ENCODE data around the gene TRPM5. TPM values are rescaled to one million over a fixed set of nuclear protein-coding genes. Genes with fewer than 3 reads are reported as not detected.
A peak's percentile ranks its signal among the peaks of the same experiment; 100 is the strongest.

The TRPM5 gene
- total and polyA plus RNA-seq, 7 donors, result not detected

DNA sequence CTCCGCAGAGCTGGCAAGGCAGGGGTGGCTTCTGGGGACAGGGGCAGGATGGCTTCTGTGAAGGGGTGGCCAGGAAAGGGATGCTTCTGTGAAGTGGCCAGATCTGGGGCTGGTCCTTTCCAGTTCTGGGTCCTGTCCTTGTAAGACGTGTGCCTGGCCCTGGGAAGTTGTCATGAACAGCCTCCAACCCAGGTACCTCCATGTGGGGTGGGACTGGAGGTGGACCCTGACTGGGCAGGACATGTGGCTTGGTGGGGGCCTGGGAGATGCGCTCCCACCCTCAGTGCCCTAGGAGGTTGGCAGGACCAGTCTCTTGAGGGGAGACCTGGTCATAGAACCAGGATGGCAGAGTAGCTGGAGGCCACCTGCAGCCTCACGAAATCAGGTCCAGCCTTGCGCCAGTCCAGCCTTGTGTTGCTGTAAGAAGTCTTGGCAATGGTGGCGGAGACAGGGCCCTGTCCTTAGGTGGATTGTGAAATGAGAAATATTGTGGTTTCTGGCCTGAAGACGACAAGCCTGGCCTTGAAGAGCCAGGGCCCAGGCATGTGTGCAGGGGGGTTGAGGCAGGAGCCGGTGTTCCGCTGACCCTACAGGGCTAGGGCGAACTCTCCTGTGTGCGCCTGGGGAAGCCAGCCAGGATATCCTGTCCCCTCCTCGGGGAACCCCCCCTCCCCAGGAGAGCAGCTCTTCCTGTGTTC is 3.1 kb upstream of the TRPM5 start:
- TF ChIP-seq, protein P1, sequence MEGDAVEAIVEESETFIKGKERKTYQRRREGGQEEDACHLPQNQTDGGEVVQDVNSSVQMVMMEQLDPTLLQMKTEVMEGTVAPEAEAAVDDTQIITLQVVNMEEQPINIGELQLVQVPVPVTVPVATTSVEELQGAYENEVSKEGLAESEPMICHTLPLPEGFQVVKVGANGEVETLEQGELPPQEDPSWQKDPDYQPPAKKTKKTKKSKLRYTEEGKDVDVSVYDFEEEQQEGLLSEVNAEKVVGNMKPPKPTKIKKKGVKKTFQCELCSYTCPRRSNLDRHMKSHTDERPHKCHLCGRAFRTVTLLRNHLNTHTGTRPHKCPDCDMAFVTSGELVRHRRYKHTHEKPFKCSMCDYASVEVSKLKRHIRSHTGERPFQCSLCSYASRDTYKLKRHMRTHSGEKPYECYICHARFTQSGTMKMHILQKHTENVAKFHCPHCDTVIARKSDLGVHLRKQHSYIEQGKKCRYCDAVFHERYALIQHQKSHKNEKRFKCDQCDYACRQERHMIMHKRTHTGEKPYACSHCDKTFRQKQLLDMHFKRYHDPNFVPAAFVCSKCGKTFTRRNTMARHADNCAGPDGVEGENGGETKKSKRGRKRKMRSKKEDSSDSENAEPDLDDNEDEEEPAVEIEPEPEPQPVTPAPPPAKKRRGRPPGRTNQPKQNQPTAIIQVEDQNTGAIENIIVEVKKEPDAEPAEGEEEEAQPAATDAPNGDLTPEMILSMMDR (IDR thresholded peaks at IDR 0.05), result no peak
- ATAC-seq (no peak), DNase-seq (peak in 1 of 2 donors; percentile 35)
- H3K27ac ChIP-seq, result no peak overlapping the region
- H3K36me3 ChIP-seq (ENCODE audit: insufficient read depth in 1 of 2, low read depth in 1 of 2), result no peaks in the 10 kb centered on the region
- H3K27me3 ChIP-seq (ENCODE audit: insufficient read depth in 3 of 3, low read length in 2 of 3), result peaks cover 0 to 84% (median 25%) of the 10 kb centered on the region in 3 donors
- no peaks in the 10 kb centered on the region for H3K4me1 ChIP-seq
- no peak overlapping the region for H3K4me3 ChIP-seq
- intact Hi-C loops (cut with DNase I), result no loop called here
- no peaks in the 10 kb centered on the region for H3K9me3 ChIP-seq
- WGBS, 3 donors, result 69 to 76% (median 71%) methylated on average over 12 of the region's 12 CpGs

DNA sequence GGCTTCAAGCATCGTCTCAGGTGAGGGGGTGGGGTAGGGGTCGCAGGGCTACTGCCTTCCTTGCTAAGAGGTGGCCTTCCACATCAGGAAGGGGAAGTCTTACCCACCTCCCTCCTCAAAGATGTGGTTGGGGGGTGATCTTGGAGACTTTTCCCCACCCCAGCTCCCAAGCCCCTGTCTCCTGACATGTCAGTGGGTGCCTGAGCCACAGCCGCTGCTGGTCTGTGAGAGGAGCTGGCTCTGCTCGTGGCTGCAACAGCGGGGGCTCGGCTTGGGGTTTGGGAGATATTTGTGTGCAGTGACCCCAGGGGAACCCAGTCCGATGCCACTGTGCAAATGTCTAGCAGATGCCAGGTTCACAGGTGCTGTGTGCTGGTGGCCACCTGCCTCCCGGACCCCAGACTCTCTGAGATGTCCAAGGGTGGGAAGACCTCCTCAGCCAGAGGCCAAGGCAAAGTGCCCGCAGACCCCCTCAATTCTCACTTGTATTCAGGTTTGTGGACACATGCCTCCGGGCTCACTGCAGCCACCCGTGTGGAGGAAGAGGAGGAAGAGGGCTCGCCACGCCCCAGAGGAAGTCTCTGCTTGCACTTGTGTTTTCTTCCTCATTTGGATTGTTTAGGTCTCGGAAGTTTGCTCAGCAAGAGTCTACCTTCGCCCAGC is 2.4 kb upstream of the TRPM5 start:
- Histone ChIP-seq H3K27ac (no peak overlapping the region), H3K4me1 (no peaks in the 10 kb centered on the region)

DNA sequence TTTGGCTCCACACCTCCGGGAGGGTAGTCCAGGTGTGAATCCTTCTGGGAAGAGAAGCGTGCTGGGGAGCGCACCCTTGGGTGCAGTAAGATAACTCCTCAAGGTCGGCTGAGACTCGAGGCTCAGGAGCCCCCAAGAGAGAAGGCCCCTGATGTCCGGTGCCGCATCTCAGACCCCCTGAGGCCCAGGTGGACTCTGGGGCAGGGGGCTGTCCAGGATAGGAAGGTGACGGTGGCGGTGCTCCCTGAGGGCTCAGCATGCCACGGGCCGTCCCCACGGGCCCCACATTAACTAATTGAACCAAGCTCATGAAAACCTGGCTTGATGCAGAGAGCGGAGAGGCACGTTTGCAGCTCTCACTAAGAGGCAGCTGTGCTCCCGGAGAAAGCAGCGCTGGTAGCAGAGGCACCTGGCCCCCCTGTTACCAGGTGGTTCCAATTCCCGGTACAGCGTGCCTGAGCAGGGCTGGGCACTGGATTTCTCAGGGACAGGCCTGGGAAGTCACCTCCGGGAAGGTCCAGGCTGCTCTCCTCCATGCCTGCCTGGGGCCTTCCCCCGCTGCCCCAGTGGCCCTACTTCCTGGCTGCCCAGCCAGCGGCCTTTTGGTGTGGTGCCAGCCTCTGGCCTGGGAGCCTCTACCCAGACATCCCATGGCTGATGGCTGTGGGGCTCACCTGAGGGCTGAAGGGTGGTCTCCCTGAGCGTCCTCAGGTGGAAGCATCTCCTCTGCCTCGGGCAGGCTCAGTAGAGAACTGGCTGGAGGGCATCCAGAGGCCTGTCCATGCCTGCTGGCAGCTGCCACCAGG is 1.6 kb upstream of the TRPM5 start:
- H3K4me3 ChIP-seq, result peak overlapping the region; percentile 38
- H3K4me1 ChIP-seq, result no peaks in the 10 kb centered on the region
- WGBS, 3 donors, result 55 to 62% (median 60%) methylated on average over 22 to 23 of the region's 23 CpGs
- no peaks in the 10 kb centered on the region for H3K9me3 ChIP-seq
- TF ChIP-seq, protein P1 (IDR thresholded peaks at IDR 0.05), result no peak
- intact Hi-C loops (cut with DNase I), result no loop called here
- peak in 1 of 4 donors; percentile 21 for ATAC-seq
- peaks cover 0 to 72% (median 23%) of the 10 kb centered on the region in 3 donors for H3K27me3 ChIP-seq (ENCODE audit: insufficient read depth in 3 of 3, low read length in 2 of 3)
- peak in 1 of 2 donors; percentile 36 for DNase-seq
- H3K36me3 ChIP-seq (ENCODE audit: insufficient read depth in 1 of 2, low read depth in 1 of 2), result no peaks in the 10 kb centered on the region
- H3K27ac ChIP-seq, result no peak overlapping the region

More for the DNA sequence above, 2.4 kb upstream of the TRPM5 start:
- intact Hi-C loops (cut with DNase I), result no loop called here
- no peaks in the 10 kb centered on the region for H3K36me3 ChIP-seq (ENCODE audit: insufficient read depth in 1 of 2, low read depth in 1 of 2)
- H3K9me3 ChIP-seq, result no peaks in the 10 kb centered on the region
- TF ChIP-seq, protein P1 (IDR thresholded peaks at IDR 0.05), result no peak
- peak in 1 of 2 donors; percentile 56 for DNase-seq
- no peak for ATAC-seq
- peaks cover 0 to 78% (median 25%) of the 10 kb centered on the region in 3 donors for H3K27me3 ChIP-seq (ENCODE audit: insufficient read depth in 3 of 3, low read length in 2 of 3)
- WGBS, 3 donors, result 75 to 80% (median 76%) methylated on average over 14 to 15 of the region's 15 CpGs
- no peak overlapping the region for H3K4me3 ChIP-seq

DNA sequence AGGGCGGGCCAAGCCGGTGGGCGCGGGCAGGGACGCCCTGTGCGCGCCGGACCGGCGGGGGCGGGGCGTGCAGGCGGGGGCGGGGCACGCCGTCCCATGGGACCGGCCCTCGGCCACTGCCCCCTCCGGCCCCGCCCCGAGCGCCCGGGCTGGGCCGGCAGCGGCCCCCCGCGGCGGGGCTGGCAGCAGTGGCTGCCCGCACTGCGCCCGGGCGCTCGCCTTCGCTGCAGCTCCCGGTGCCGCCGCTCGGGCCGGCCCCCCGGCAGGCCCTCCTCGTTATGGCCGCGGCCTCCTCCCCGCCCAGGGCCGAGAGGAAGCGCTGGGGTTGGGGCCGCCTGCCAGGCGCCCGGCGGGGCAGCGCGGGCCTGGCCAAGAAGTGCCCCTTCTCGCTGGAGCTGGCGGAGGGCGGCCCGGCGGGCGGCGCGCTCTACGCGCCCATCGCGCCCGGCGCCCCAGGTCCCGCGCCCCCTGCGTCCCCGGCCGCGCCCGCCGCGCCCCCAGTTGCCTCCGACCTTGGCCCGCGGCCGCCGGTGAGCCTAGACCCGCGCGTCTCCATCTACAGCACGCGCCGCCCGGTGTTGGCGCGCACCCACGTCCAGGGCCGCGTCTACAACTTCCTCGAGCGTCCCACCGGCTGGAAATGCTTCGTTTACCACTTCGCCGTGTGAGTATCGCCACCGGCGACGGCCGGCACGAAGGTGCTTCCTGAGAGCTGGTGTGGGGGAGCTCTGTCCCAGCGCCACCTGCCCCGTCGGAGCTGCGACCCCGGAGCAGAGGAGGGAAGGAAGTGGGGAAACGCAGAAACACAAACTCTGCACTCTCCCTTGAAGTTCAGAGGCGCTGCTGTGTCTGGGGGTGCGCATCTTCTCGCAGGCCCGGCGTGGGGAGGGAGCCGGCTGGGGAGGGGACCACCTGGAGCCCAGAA is 769 bp upstream of the TRPM5 start, which contains the start of gene KCNQ1:
KCNQ1 (plus strand) TSS at position 188 of the 925 bp plus-strand sequence; CDS start at position 279, 91 bp downstream.
- TF ChIP-seq, protein P1 (IDR thresholded peaks at IDR 0.05), result no peak
- Histone ChIP-seq H3K27ac (no peak within 1 kb of the TSS), H3K4me3 (peak within 1 kb of the TSS; percentile 38), H3K9me3 (no peaks in the 10 kb centered on the region), H3K36me3 (ENCODE audit: insufficient read depth in 1 of 2, low read depth in 1 of 2) (no peaks in the 10 kb centered on the region), H3K27me3 (ENCODE audit: insufficient read depth in 3 of 3, low read length in 2 of 3) (peaks cover 0 to 63% (median 22%) of the 10 kb centered on the region in 3 donors), H3K4me1 (no peaks in the 10 kb centered on the region)
- ATAC-seq (peak; percentile 37 to 78 (median 70)), DNase-seq (peak; percentile 44 to 61)
- intact Hi-C loops (cut with DNase I), result no loop called here
- WGBS, 3 donors, result 4 to 8% (median 6%) methylated on average over 49 to 112 of the region's 116 CpGs
